Epithelial cell of esophagus (primary cell): ENCODE measurements around the gene CD2AP.

Experiments used
- DNase-seq: peaks from one replicate; pipeline ENCODE4 v3.0.0; 2010; ENCODE audit warnings: low read depth
- H3K4me3 ChIP-seq: 2 replicates; pipeline ENCODE4 v1.5.1; 2011; ENCODE audit warnings: mild to moderate bottlenecking, low read length, control low read depth
- CTCF ChIP-seq: IDR thresholded peaks from 2 replicates; pipeline ENCODE4 v1.5.1; 2011; ENCODE audit warnings: low read depth, mild to moderate bottlenecking, low read length, control low read depth, inconsistent platforms; ENCODE audit not compliant: insufficient read depth; ENCODE audit errors: missing control alignments

CD2AP gene

GRCh38 chr6:47452899-47453298 is 24.7 kb upstream of the CD2AP start:
- H3K4me3 ChIP-seq = no peak overlapping the region

GRCh38 chr6:47453372-47453936 is 24.1 kb upstream of the CD2AP start:
- no peak overlapping the region for H3K4me3 ChIP-seq
- no peak for DNase-seq
- no peak for TF ChIP-seq CTCF

More at GRCh38 chr6:47452899-47453298, 24.7 kb upstream of the CD2AP start:
- no peak for DNase-seq
- TF ChIP-seq CTCF = no peak

GRCh38 chr6:47454713-47455396 is 22.7 kb upstream of the CD2AP start:
- no peak for TF ChIP-seq CTCF
- DNase-seq = no peak

GRCh38 chr6:47455533-47456209 is 21.9 kb upstream of the CD2AP start:
- peak; percentile 74 for DNase-seq
- no peak for TF ChIP-seq CTCF

More at GRCh38 chr6:47454713-47455396, 22.7 kb upstream of the CD2AP start:
- H3K4me3 ChIP-seq = no peak overlapping the region

GRCh38 chr6:47456536-47456975 is 21.0 kb upstream of the CD2AP start:
- no peak overlapping the region for H3K4me3 ChIP-seq
- no peak for DNase-seq
- no peak for TF ChIP-seq CTCF

More at GRCh38 chr6:47455533-47456209, 21.9 kb upstream of the CD2AP start:
- no peak overlapping the region for H3K4me3 ChIP-seq

GRCh38 chr6:47457370-47457769 is 20.2 kb upstream of the CD2AP start:
- TF ChIP-seq CTCF = no peak
- no peak overlapping the region for H3K4me3 ChIP-seq
- DNase-seq = no peak
